Fibroblast of skin of left biceps (primary cell): ENCODE results near the gene IPO5.
"Not testable (repeated sequence)": the region's sequence is repeated elsewhere in the genome, so short reads cannot be mapped to it uniquely, and the experiment has no call there.

Experiments used
- DNase-seq, 2 experiments: peaks; one replicate each; pipeline ENCODE4 v3.0.0-alpha.2; 2013; ENCODE audit warnings: low read depth in 2 of 2

IPO5 gene

GRCh38 chr13:98014766-98015165, 61.3 kb downstream of the IPO5 start:
- peak; percentile 47 to 51 for DNase-seq

- DNase-seq = no peak
These were observed 64.8 kb downstream of the IPO5 start for GRCh38 chr13:98018293-98018692.

- no peak for DNase-seq
These were observed 65.7 kb downstream of the IPO5 start for GRCh38 chr13:98019186-98019585.

- no peak for DNase-seq
These were observed 66.8 kb downstream of the IPO5 start for GRCh38 chr13:98020271-98020670.

- peak in 1 of 2 experiments; percentile 29 for DNase-seq
These were observed 68.7 kb downstream of the IPO5 start for GRCh38 chr13:98022210-98022609.

- no peak for DNase-seq
These were observed 72.1 kb downstream of the IPO5 start for GRCh38 chr13:98025480-98026025.

- DNase-seq = no peak
These were observed 73.0 kb downstream of the IPO5 start for GRCh38 chr13:98026457-98026857.

GRCh38 chr13:98032168-98032567, 78.7 kb downstream of the IPO5 start:
- no peak for DNase-seq

- DNase-seq = peak; percentile 36 to 46
These were observed 80.1 kb downstream of the IPO5 start for GRCh38 chr13:98033277-98034247.

- DNase-seq = no peak
These were observed 81.9 kb downstream of the IPO5 start for GRCh38 chr13:98035373-98035772.

GRCh38 chr13:98036564-98037302, 83.3 kb downstream of the IPO5 start:
- not testable (repeated sequence) for DNase-seq

- DNase-seq = no peak
These were observed 85.8 kb downstream of the IPO5 start for GRCh38 chr13:98039261-98039660.

GRCh38 chr13:98039964-98040363, 86.5 kb downstream of the IPO5 start:
- DNase-seq = no peak

GRCh38 chr13:98041081-98041820, 87.8 kb downstream of the IPO5 start:
- DNase-seq = no peak

GRCh38 chr13:98044301-98044700, 90.8 kb downstream of the IPO5 start:
- DNase-seq = no peak

GRCh38 chr13:98047785-98048184, 94.3 kb downstream of the IPO5 start:
- DNase-seq = not testable (repeated sequence)

- DNase-seq = no peak
These were observed 94.8 kb downstream of the IPO5 start for GRCh38 chr13:98048265-98048664.

- DNase-seq = no peak
These were observed 96.6 kb downstream of the IPO5 start for GRCh38 chr13:98050041-98050466.

GRCh38 chr13:98052412-98052811, 98.9 kb downstream of the IPO5 start:
- DNase-seq = no peak

- DNase-seq = no peak
These were observed 100.8 kb downstream of the IPO5 start for GRCh38 chr13:98054301-98054700.

- DNase-seq = no peak
These were observed 102.1 kb downstream of the IPO5 start for GRCh38 chr13:98055623-98056022.
